ENCODE measurements around the gene FAM184B. TPM values are rescaled to one million over a fixed set of nuclear protein-coding genes. Genes with fewer than 3 reads are reported as not detected.

FAM184B gene
- total RNA-seq, 1 donor from 2014 or later, result not detected

- no peak for TF ChIP-seq CTCF (IDR thresholded peaks at IDR 0.05)
- no peak for TF ChIP-seq EZH2 (IDR thresholded peaks at IDR 0.05)
- no peak for TF ChIP-seq EZH2phosphoT487 (IDR thresholded peaks at IDR 0.05)
- no peak overlapping the region for H3K27ac Mint-ChIP-seq
Observed at GRCh38 chr4:17797808-17798207, 16.4 kb upstream of the FAM184B start.

GRCh38 chr4:17794730-17795129 lies 13.3 kb upstream of the FAM184B start:
- H3K79me2 ChIP-seq (ENCODE audit: low read depth), result no peaks in the 10 kb centered on the region
- no peaks in the 10 kb centered on the region for H3K27me3 ChIP-seq
- H3F3A ChIP-seq (ENCODE audit: low read depth), result no peaks in the 10 kb centered on the region
- Mint-ChIP-seq H3K36me3 (peaks cover 23% of the 10 kb centered on the region), H3K4me1 (no peaks in the 10 kb centered on the region), H3K27me3 (ENCODE audit: insufficient read depth, low read depth) (peaks cover 3% of the 10 kb centered on the region), H3K9me3 (no peaks in the 10 kb centered on the region), H3K4me3 (no peak overlapping the region), H3K27ac (no peak overlapping the region)
- no peaks in the 10 kb centered on the region for H4K20me1 ChIP-seq (ENCODE audit: low read depth)
- no peak for DNase-seq (ENCODE audit: low spot score)
- peaks cover 22% of the 10 kb centered on the region for H3K36me3 ChIP-seq
- no peak overlapping the region for H3K4me3 ChIP-seq
- no peak overlapping the region for H3K4me2 ChIP-seq
- TF ChIP-seq EZH2 (IDR thresholded peaks at IDR 0.05) (no peak), EZH2phosphoT487 (IDR thresholded peaks at IDR 0.05) (no peak), CTCF (IDR thresholded peaks at IDR 0.05) (no peak)
- H3K27ac ChIP-seq, result no peak overlapping the region
- H3K4me1 ChIP-seq, result no peaks in the 10 kb centered on the region
- no peak overlapping the region for H3K9ac ChIP-seq
- no peak overlapping the region for H2AFZ ChIP-seq (replicated peaks)
- no peaks in the 10 kb centered on the region for H3K9me3 ChIP-seq (ENCODE audit: low read depth)

More at GRCh38 chr4:17797808-17798207, 16.4 kb upstream of the FAM184B start:
- H3K79me2 ChIP-seq (ENCODE audit: low read depth), result peaks cover 17% of the 10 kb centered on the region
- Mint-ChIP-seq H3K4me1 (no peaks in the 10 kb centered on the region), H3K9me3 (no peaks in the 10 kb centered on the region), H3K27me3 (ENCODE audit: insufficient read depth, low read depth) (peaks cover 3% of the 10 kb centered on the region), H3K4me3 (no peak overlapping the region), H3K36me3 (peaks cover 27% of the 10 kb centered on the region)
- no peaks in the 10 kb centered on the region for H3K27me3 ChIP-seq
- peaks cover 21% of the 10 kb centered on the region for H3K36me3 ChIP-seq
- H3K27ac ChIP-seq, result no peak overlapping the region
- no peaks in the 10 kb centered on the region for H3K4me1 ChIP-seq
- H3F3A ChIP-seq (ENCODE audit: low read depth), result peaks cover 5% of the 10 kb centered on the region
- no peak overlapping the region for H3K4me2 ChIP-seq
- no peaks in the 10 kb centered on the region for H3K9me3 ChIP-seq (ENCODE audit: low read depth)
- no peak overlapping the region for H3K4me3 ChIP-seq
- no peak overlapping the region for H2AFZ ChIP-seq (replicated peaks)
- no peak for DNase-seq (ENCODE audit: low spot score)
- H3K9ac ChIP-seq, result no peak overlapping the region
- H4K20me1 ChIP-seq (ENCODE audit: low read depth), result peaks cover 9% of the 10 kb centered on the region

GRCh38 chr4:17788956-17789355 lies 7.5 kb upstream of the FAM184B start:
- peaks cover 2% of the 10 kb centered on the region for H3K27me3 Mint-ChIP-seq (ENCODE audit: insufficient read depth, low read depth)
- H3K4me2 ChIP-seq, result no peak overlapping the region
- no peak overlapping the region for H3K9ac ChIP-seq
- H4K20me1 ChIP-seq (ENCODE audit: low read depth), result no peaks in the 10 kb centered on the region
- H3K27ac Mint-ChIP-seq, result no peak overlapping the region
- H3K4me1 Mint-ChIP-seq, result no peaks in the 10 kb centered on the region
- no peak overlapping the region for H3K4me3 Mint-ChIP-seq
- H3F3A ChIP-seq (ENCODE audit: low read depth), result no peaks in the 10 kb centered on the region
- H3K36me3 Mint-ChIP-seq, result peaks cover 13% of the 10 kb centered on the region
- H3K36me3 ChIP-seq, result peaks cover 19% of the 10 kb centered on the region
- H3K27me3 ChIP-seq, result peaks cover 1% of the 10 kb centered on the region
- H3K4me1 ChIP-seq, result no peaks in the 10 kb centered on the region
- no peak overlapping the region for H3K27ac ChIP-seq
- H3K79me2 ChIP-seq (ENCODE audit: low read depth), result no peaks in the 10 kb centered on the region
- H3K4me3 ChIP-seq, result no peak overlapping the region
- H3K9me3 Mint-ChIP-seq, result no peaks in the 10 kb centered on the region
- DNase-seq (ENCODE audit: low spot score), result no peak
- H2AFZ ChIP-seq (replicated peaks), result no peak overlapping the region
- no peaks in the 10 kb centered on the region for H3K9me3 ChIP-seq (ENCODE audit: low read depth)
- TF ChIP-seq EZH2phosphoT487 (IDR thresholded peaks at IDR 0.05) (no peak), CTCF (IDR thresholded peaks at IDR 0.05) (no peak), EZH2 (IDR thresholded peaks at IDR 0.05) (no peak)

Data from neural progenitor cell (in vitro differentiated cells).